Lower leg skin (tissue), 3 donors: Measurements from ENCODE around the gene ZNF326.

Experiments
- CTCF ChIP-seq, 3 donors: fragments of 450-650 bp; IDR thresholded peaks; one replicate each; pipeline ENCODE4 v1.5.1; 2016; ENCODE audit warnings: antibody characterized with exemption in 3 of 3, mild to moderate bottlenecking in 3 of 3, moderate library complexity in 2 of 3
- POLR2A ChIP-seq, 2 donors: fragments of 450-650 bp; IDR thresholded peaks; one replicate each; pipeline ENCODE4 v1.6.1; 2016 to 2017; ENCODE audit warnings: antibody characterized with exemption in 2 of 2, mild to moderate bottlenecking in 1 of 2, moderate library complexity in 1 of 2

GRCh38 chr1:89974696-89975470 is 20.0 kb upstream of the ZNF326 start:
- TF ChIP-seq CTCF (IDR thresholded peaks at IDR 0.05) (no peak), POLR2A (IDR thresholded peaks at IDR 0.05) (no peak)
